K562 (cell line): Measurements from ENCODE around the gene FTH1. TPM values are rescaled to one million over a fixed set of nuclear protein-coding genes. Genes with fewer than 3 reads are reported as not detected.

Experiments
- CBX1 ChIP-seq: sonication (generic); IDR thresholded peaks from 2 replicates; pipeline ENCODE4 v1.6.1; 2016; ENCODE audit warnings: antibody characterized with exemption, low read depth, mild to moderate bottlenecking
- CGGBP1 ChIP-seq: fragments of 250-450 bp; sonication (Bioruptor Pico); IDR thresholded peaks from 2 replicates; pipeline ENCODE4 v1.9.0; 2021; ENCODE audit warnings: mild to moderate bottlenecking
- CHD4 ChIP-seq: fragments of 200-600 bp; sonication (generic); IDR thresholded peaks from 3 replicates; pipeline ENCODE4 v1.6.1; 2012; ENCODE audit warnings: low read depth, mild to moderate bottlenecking, mixed read lengths, low read length, inconsistent platforms; ENCODE audit not compliant: insufficient read depth, insufficient replicate concordance, poor library complexity, severe bottlenecking
- FOXA1 ChIP-seq: fragments of 450-650 bp; IDR thresholded peaks from 2 replicates; pipeline ENCODE4 v1.6.1; 2016; ENCODE audit warnings: mild to moderate bottlenecking, borderline replicate concordance
- HDGF ChIP-seq: fragments of 450-650 bp; IDR thresholded peaks from 2 replicates; pipeline ENCODE4 v1.6.1; 2016
- HINFP ChIP-seq: fragments of 450-650 bp; conservative IDR thresholded peaks from 2 replicates; pipeline ENCODE4 v1.6.1; 2016; ENCODE audit warnings: missing genetic modification characterization, low read depth, mild to moderate bottlenecking, control low read depth, missing compliant biosample characterization
- OTX1 ChIP-seq: fragments of 450-650 bp; formaldehyde crosslinking; IDR thresholded peaks from 2 replicates; pipeline ENCODE4 v1.4.0; 2022; ENCODE audit warnings: mild to moderate bottlenecking
- PTTG1 ChIP-seq: fragments of 450-650 bp; IDR thresholded peaks from 2 replicates; pipeline ENCODE4 v1.6.1; 2016; ENCODE audit warnings: low read depth, mild to moderate bottlenecking, missing genetic modification characterization, missing compliant biosample characterization
- RBM15 ChIP-seq: fragments of 200-400 bp; formaldehyde crosslinking; IDR thresholded peaks from 2 replicates; pipeline ENCODE4 v1.6.1; 2018; ENCODE audit warnings: mild to moderate bottlenecking, low read length, moderate library complexity; ENCODE audit not compliant: insufficient read depth
- RHOXF2B ChIP-seq: fragments of 250-450 bp; sonication (Bioruptor Pico); conservative IDR thresholded peaks from 2 replicates; pipeline ENCODE4 v1.5.1; 2021
- SETDB1 ChIP-seq: IDR thresholded peaks from one replicate; pipeline ENCODE4 v1.6.1; 2012; ENCODE audit warnings: low read length, control low read depth, inconsistent platforms
- SRSF3 ChIP-seq: fragments of 200-400 bp; formaldehyde crosslinking; IDR thresholded peaks from 2 replicates; pipeline ENCODE4 v1.6.1; 2016; ENCODE audit warnings: mild to moderate bottlenecking, low read length, moderate library complexity; ENCODE audit not compliant: insufficient read depth
- SRSF7 ChIP-seq: fragments of 200-400 bp; formaldehyde crosslinking; optimal IDR thresholded peaks from 2 replicates; pipeline ENCODE3; 2017; ENCODE audit warnings: mild to moderate bottlenecking, low read depth, low read length
- TAF15 ChIP-seq: fragments of 200-400 bp; formaldehyde crosslinking; IDR thresholded peaks from 2 replicates; pipeline ENCODE4 v1.6.1; 2017; ENCODE audit warnings: mild to moderate bottlenecking, low read depth, low read length, moderate library complexity
- TARDBP ChIP-seq: fragments of 450-650 bp; IDR thresholded peaks from 2 replicates; pipeline ENCODE4 v1.6.1; 2016
- THRAP3 ChIP-seq: fragments of 450-650 bp; IDR thresholded peaks from 2 replicates; pipeline ENCODE4 v1.6.1; 2016; ENCODE audit warnings: mild to moderate bottlenecking, inconsistent platforms, borderline replicate concordance
- YY1 ChIP-seq, 3 experiments: IDR thresholded peaks; 2 replicates each; pipeline ENCODE4 v1.6.1; 2011; ENCODE audit warnings: low read length in 2 of 3, mild to moderate bottlenecking in 2 of 3, moderate library complexity in 2 of 3, borderline replicate concordance in 1 of 3, control low read depth in 1 of 3, low read depth in 1 of 3; ENCODE audit not compliant: insufficient read depth in 3 of 3, insufficient replicate concordance in 2 of 3, control insufficient read depth in 1 of 3, insufficient read length in 1 of 3; ENCODE audit errors: extremely low read depth in 1 of 3
- ZNF395 ChIP-seq: fragments of 200-800 bp; sonication (Bioruptor generic); IDR thresholded peaks from 2 replicates; pipeline ENCODE4 v1.6.1; 2017; ENCODE audit warnings: missing genetic modification characterization, missing compliant biosample characterization
- ZNF41 ChIP-seq: fragments of 250-450 bp; sonication (Bioruptor Pico); conservative IDR thresholded peaks from 2 replicates; pipeline ENCODE4 v1.4.0; 2020; ENCODE audit warnings: mild to moderate bottlenecking
- ZNF449 ChIP-seq: fragments of 250-450 bp; sonication (Bioruptor Pico); IDR thresholded peaks from 2 replicates; pipeline ENCODE4 v1.8.0; 2022; ENCODE audit warnings: moderate library complexity, mild to moderate bottlenecking, inconsistent platforms
- ZNF740 ChIP-seq, 3 experiments: fragments of 200-800 bp in 1 of 3; sonication (Bioruptor generic) in 1 of 3; sonication (generic) in 1 of 3; formaldehyde crosslinking in 1 of 3; IDR thresholded peaks; 2 replicates each; pipeline versions ENCODE4 v1.6.1 to v1.8.0; 2016 to 2022; ENCODE audit warnings: mild to moderate bottlenecking in 2 of 3, missing compliant biosample characterization in 2 of 3, missing genetic modification characterization in 2 of 3, missing genetic modification reagents in 1 of 3
- ZNF77 ChIP-seq: fragments of 250-450 bp; sonication (Bioruptor Pico); IDR thresholded peaks from 2 replicates; pipeline ENCODE4 v1.5.0; 2020
- polyA plus RNA-seq, 8 experiments: library from polyadenylated mRNA; depleted of rRNA in 4 of 8; stranded (reverse) in 5 of 8; unstranded in 3 of 8; fragments of >200 nt; fragmentation: Nextera tagmentation in 2 of 8; fragmentation: Illumina TruSeq in 1 of 8; extraction: Ambion mirVana in 2 of 8; extraction: Trizol in 1 of 8; gene quantifications; 2 replicates each; pipeline versions ENCODE4 v1.2.1 to v1.2.3, GENCODE V29; 2011 to 2014; ENCODE audit warnings: inconsistent platforms in 1 of 8, missing spikeins in 1 of 8
- total RNA-seq, 7 experiments: library from RNA; depleted of rRNA in 6 of 7; stranded (reverse); fragments of >200 nt in 6 of 7; fragmentation: Illumina TruSeq in 2 of 7; extraction: Trizol in 2 of 7; gene quantifications; 2 replicates each; pipeline versions ENCODE4 v1.2.1 to v1.2.3, GENCODE V29; 2011 to 2021; ENCODE audit warnings: low replicate concordance in 1 of 7

Gene FTH1
- total and polyA plus RNA-seq, 9 of the 15 experiments (the other 6 are each of a cell fraction or from before 2014, with no cell fraction given) = 370 to 3,146 (median 802) TPM

GRCh38 chr11:61954106-61954850 is 13.2 kb downstream of the FTH1 start (continued):
- no peak for TF ChIP-seq ZNF449 (CRISPR knock-in tag)
- no peak for TF ChIP-seq ZNF740 (CRISPR knock-in tag; IDR thresholded peaks at IDR 0.05)
- TF ChIP-seq ZNF740 (tag; IDR thresholded peaks at IDR 0.05) = no peak
- TF ChIP-seq ZNF395 (CRISPR knock-in tag) = no peak
- no peak for TF ChIP-seq ZNF77
- TF ChIP-seq CGGBP1 = no peak
- no peak for TF ChIP-seq TAF15
- TF ChIP-seq YY1 (IDR thresholded peaks at IDR 0.05; ENCODE audit: borderline replicate concordance in 1 of 3, control insufficient read depth in 1 of 3, extremely low read depth in 1 of 3, insufficient read depth in 3 of 3, insufficient read length in 1 of 3, insufficient replicate concordance in 2 of 3, low read depth in 1 of 3, low read length in 2 of 3) = no peak
- TF ChIP-seq SRSF3 = no peak
- no peak for TF ChIP-seq PTTG1 (tag)
- no peak for TF ChIP-seq HDGF
- TF ChIP-seq HINFP = no peak
- TF ChIP-seq RHOXF2B = no peak
- no peak for TF ChIP-seq SETDB1
- no peak for TF ChIP-seq RBM15
- TF ChIP-seq SRSF7 = no peak
- no peak for TF ChIP-seq FOXA1
- no peak for TF ChIP-seq CBX1
- TF ChIP-seq OTX1 (CRISPR knock-in tag) = no peak
- TF ChIP-seq ZNF41 (CRISPR knock-in tag) = no peak
- no peak for TF ChIP-seq CHD4
- TF ChIP-seq TARDBP = no peak
- TF ChIP-seq THRAP3 = no peak
